Measurements from ENCODE around the gene KRTAP26-1. TPM values are rescaled to one million over a fixed set of nuclear protein-coding genes. Genes with fewer than 3 reads are reported as not detected.

Gene KRTAP26-1
- not detected for total RNA-seq
- long read RNA-seq, donor 1, result 0 reads
- long read RNA-seq, donor 2, result 0 reads

GRCh38 chr21:30320215-30320614 lies at the start of gene KRTAP26-1:
KRTAP26-1 (minus strand) TSS chr21:30320315; CDS start chr21:30320035, 280 bp downstream.
- TF ChIP-seq, protein P1, sequence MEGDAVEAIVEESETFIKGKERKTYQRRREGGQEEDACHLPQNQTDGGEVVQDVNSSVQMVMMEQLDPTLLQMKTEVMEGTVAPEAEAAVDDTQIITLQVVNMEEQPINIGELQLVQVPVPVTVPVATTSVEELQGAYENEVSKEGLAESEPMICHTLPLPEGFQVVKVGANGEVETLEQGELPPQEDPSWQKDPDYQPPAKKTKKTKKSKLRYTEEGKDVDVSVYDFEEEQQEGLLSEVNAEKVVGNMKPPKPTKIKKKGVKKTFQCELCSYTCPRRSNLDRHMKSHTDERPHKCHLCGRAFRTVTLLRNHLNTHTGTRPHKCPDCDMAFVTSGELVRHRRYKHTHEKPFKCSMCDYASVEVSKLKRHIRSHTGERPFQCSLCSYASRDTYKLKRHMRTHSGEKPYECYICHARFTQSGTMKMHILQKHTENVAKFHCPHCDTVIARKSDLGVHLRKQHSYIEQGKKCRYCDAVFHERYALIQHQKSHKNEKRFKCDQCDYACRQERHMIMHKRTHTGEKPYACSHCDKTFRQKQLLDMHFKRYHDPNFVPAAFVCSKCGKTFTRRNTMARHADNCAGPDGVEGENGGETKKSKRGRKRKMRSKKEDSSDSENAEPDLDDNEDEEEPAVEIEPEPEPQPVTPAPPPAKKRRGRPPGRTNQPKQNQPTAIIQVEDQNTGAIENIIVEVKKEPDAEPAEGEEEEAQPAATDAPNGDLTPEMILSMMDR (IDR thresholded peaks at IDR 0.05), result no peak

DNA sequence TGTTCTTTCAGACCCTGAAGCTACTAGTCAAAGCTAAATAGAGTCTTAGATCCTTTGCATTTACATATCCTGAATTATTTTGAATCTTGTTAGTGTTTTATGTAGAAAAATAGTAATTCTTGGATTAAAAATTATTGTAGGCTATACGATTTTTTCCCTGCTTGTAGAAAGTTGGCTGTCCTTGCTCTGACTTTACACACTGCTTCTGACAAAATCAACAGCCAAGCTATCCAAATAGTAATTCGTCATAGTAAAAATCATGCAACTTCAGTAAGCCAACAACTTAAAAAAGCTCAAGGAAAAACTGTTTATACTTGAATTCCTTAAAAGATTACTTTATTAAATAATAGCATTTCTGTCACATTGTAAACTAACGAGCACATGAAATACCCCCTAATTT lies 35.8 kb upstream of the KRTAP26-1 start:
- no peak for ATAC-seq
- H3K9me3 ChIP-seq, result no peaks in the 10 kb centered on the region

More at GRCh38 chr21:30320215-30320614, at the start of gene KRTAP26-1:
- intact Hi-C loops (cut with DNase I, micrococcal nuclease), result no loop called here
- no peak for DNase-seq
- no peak for ATAC-seq
- no peaks in the 10 kb centered on the region for H3K9me3 ChIP-seq
- no peaks in the 10 kb centered on the region for H3K36me3 ChIP-seq (ENCODE audit: low read depth)
- H3K4me1 ChIP-seq (ENCODE audit: low read depth), result no peaks in the 10 kb centered on the region
- no peak within 1 kb of the TSS for H3K4me3 ChIP-seq

DNA sequence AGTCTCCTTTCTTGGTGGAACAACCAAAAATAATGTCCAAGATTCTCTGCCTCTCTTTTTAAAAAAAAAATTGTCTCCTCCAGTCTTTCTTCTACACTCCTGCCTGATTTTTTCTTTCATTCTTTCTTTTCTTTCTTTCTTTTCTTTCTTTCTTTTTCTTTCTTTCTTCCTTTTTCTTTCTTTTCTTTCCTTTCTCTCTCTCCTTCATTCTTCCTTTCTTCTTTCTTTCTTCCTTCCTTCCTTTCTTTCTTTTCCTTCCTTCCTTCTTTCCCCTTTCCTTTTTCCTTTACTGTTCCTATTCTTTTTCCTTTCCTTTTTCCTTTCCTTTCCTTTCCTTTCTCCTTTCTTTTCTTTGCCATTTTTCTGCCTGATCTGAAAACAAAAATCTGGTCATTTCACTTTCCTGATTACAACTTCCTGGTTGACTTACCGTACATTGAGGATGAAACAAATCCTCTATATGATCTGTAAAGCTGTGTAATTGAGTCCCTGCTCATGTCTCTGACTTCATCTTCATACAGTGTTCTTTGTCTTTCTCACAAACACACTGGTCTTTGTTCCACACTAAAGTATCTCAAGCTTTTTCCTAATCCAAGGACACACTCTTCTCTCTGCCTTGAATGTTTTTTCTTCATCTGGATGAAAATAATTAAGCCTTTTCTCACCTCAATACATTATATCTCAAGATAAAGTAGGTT lies 34.3 kb upstream of the KRTAP26-1 start:
- no peak overlapping the region for H3K4me3 ChIP-seq
- DNase-seq, result no peak
- TF ChIP-seq, protein P1 (IDR thresholded peaks at IDR 0.05), result no peak
- H3K9me3 ChIP-seq, result no peaks in the 10 kb centered on the region
- ATAC-seq, result no peak
- H3K4me1 ChIP-seq (ENCODE audit: low read depth), result no peaks in the 10 kb centered on the region
- intact Hi-C loops (cut with DNase I, micrococcal nuclease), result no loop called here
- H3K36me3 ChIP-seq (ENCODE audit: low read depth), result no peaks in the 10 kb centered on the region

More for the DNA sequence above, 35.8 kb upstream of the KRTAP26-1 start:
- no peaks in the 10 kb centered on the region for H3K36me3 ChIP-seq (ENCODE audit: low read depth)
- H3K4me1 ChIP-seq (ENCODE audit: low read depth), result no peaks in the 10 kb centered on the region
- no peak overlapping the region for H3K4me3 ChIP-seq
- DNase-seq, result no peak
- intact Hi-C loops (cut with DNase I, micrococcal nuclease), result no loop called here
- TF ChIP-seq, protein P1 (IDR thresholded peaks at IDR 0.05), result no peak

- TF ChIP-seq, protein P1 (IDR thresholded peaks at IDR 0.05), result no peak
- H3K4me1 ChIP-seq (ENCODE audit: low read depth), result no peaks in the 10 kb centered on the region
- DNase-seq, result no peak
- H3K36me3 ChIP-seq (ENCODE audit: low read depth), result no peaks in the 10 kb centered on the region
- ATAC-seq, result no peak
- intact Hi-C loops (cut with DNase I, micrococcal nuclease), result no loop called here
- no peak overlapping the region for H3K4me3 ChIP-seq
- no peaks in the 10 kb centered on the region for H3K9me3 ChIP-seq
Measured at GRCh38 chr21:30351534-30351933, 31.4 kb upstream of the KRTAP26-1 start.

DNA sequence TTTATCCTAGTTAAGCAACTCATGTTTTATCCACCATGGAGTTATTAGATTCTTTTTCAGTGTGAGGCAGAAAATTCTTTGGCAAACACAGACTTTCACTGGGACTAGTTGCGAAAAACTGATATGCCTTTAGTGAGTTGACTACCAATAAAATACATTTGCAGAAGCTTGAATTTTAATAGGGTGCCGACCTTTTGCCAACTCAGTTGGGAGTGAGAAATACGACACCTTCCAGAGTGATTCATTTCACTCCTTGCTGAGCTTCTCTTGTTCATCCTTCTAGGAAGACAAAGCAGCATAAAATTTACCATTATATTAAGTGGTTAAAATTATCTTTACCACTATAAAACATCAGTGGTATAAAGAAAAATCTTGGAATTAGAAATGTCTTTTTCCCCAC lies 29.5 kb upstream of the KRTAP26-1 start:
- ATAC-seq, result no peak
- no peaks in the 10 kb centered on the region for H3K4me1 ChIP-seq (ENCODE audit: low read depth)
- TF ChIP-seq, protein P1 (IDR thresholded peaks at IDR 0.05), result no peak
- H3K36me3 ChIP-seq (ENCODE audit: low read depth), result no peaks in the 10 kb centered on the region
- no peaks in the 10 kb centered on the region for H3K9me3 ChIP-seq
- no peak for DNase-seq
- H3K4me3 ChIP-seq, result no peak overlapping the region
- intact Hi-C loops (cut with DNase I, micrococcal nuclease), result no loop called here

Measured in mucosa of descending colon (tissue), 3 donors.